Urinary bladder (tissue), 4 donors: Measurements from ENCODE around the gene GPR33. TPM values are rescaled to one million over a fixed set of nuclear protein-coding genes. Genes with fewer than 3 reads are reported as not detected.
"Not testable (repeated sequence)": the region's sequence is repeated elsewhere in the genome, so short reads cannot be mapped to it uniquely, and the experiment has no call there.

Source experiments
- DNase-seq: peaks from one replicate; pipeline ENCODE4 v3.0.0-alpha.2; 2015; ENCODE audit errors: extremely low spot score
- H3K27ac ChIP-seq: one replicate; pipeline ENCODE4 v1.5.1; 2013; ENCODE audit warnings: low read depth, mild to moderate bottlenecking, moderate library complexity
- H3K36me3 ChIP-seq: one replicate; pipeline ENCODE4 v1.6.1; 2013; ENCODE audit warnings: mild to moderate bottlenecking, moderate library complexity; ENCODE audit not compliant: insufficient read depth
- H3K4me1 ChIP-seq: one replicate; pipeline ENCODE4 v1.6.1; 2013; ENCODE audit warnings: mild to moderate bottlenecking, moderate library complexity; ENCODE audit not compliant: insufficient read depth
- H3K4me3 ChIP-seq: one replicate; pipeline ENCODE4 v1.5.1; 2013; ENCODE audit warnings: low read depth, low read length
- WGBS: extraction: QIAGEN DNeasy Blood & Tissue Kit; methylation state at CpG from one replicate; pipeline ENCODE4 v1.1.7; 2013; 5-methylcytosine and 5-hydroxymethylcytosine counted together
- polyA plus RNA-seq: library from polyadenylated mRNA; stranded (reverse); fragments of 200-250 nt; gene quantifications from one replicate; pipeline ENCODE4 v1.2.3, GENCODE V29; 2013
- total RNA-seq: library from RNA; depleted of rRNA; stranded (reverse); fragments of >200 nt; gene quantifications from one replicate; pipeline ENCODE4 v1.2.3, GENCODE V29; 2014
- donor health status: healthy with polysubstance abuse.
- donor health status: healthy.

The GPR33 gene
- total and polyA plus RNA-seq, 2 donors, result not detected

DNA sequence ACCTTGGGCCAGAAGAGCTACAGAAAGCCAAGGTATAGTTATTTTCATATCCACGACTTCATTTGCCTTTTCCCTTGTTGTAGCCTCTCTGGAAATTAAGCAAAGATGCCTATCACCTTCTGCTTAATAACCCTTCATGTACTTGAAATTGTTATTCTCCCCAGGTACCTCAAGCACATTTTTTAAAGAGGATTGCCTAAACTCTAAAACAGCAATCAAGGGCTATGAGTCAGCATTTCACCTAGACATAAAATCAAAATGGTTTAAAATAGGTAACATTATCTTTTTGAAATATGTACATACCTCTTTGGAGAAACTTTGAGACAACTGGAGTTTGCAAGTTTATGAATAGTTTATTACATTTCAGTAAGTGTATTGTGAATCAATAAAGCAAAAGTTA is 42.1 kb downstream of the GPR33 start:
- Histone ChIP-seq H3K4me1 (no peaks in the 10 kb centered on the region), H3K4me3 (no peak overlapping the region), H3K27ac (no peak overlapping the region), H3K36me3 (peaks cover 1% of the 10 kb centered on the region)
- 92% methylated on average over 1 of the region's 1 CpG for WGBS
- DNase-seq, result no peak

DNA sequence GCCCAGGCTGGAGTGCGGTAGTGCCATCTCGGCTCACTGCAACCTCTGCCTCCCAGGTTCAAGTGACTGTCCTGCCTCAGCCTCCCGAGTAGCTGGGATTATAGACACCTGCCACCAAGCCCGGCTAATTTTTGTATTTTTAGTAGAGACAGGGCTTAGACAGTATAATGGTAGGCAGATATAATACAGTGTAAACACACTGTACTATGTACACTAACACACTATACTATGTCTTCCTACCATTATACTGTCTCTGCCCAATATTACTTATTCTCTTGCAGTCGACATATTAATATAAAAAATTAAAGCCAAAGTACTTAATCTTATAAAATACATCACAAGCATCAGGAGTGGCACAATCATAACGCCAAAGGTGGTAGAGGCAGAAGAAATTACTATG is 45.6 kb downstream of the GPR33 start:
- no peaks in the 10 kb centered on the region for H3K4me1 ChIP-seq
- H3K27ac ChIP-seq, result no peak overlapping the region
- no peak overlapping the region for H3K4me3 ChIP-seq
- H3K36me3 ChIP-seq, result peaks cover 1% of the 10 kb centered on the region
- no peak for DNase-seq
- 77% methylated on average over 6 of the region's 6 CpGs for WGBS

DNA sequence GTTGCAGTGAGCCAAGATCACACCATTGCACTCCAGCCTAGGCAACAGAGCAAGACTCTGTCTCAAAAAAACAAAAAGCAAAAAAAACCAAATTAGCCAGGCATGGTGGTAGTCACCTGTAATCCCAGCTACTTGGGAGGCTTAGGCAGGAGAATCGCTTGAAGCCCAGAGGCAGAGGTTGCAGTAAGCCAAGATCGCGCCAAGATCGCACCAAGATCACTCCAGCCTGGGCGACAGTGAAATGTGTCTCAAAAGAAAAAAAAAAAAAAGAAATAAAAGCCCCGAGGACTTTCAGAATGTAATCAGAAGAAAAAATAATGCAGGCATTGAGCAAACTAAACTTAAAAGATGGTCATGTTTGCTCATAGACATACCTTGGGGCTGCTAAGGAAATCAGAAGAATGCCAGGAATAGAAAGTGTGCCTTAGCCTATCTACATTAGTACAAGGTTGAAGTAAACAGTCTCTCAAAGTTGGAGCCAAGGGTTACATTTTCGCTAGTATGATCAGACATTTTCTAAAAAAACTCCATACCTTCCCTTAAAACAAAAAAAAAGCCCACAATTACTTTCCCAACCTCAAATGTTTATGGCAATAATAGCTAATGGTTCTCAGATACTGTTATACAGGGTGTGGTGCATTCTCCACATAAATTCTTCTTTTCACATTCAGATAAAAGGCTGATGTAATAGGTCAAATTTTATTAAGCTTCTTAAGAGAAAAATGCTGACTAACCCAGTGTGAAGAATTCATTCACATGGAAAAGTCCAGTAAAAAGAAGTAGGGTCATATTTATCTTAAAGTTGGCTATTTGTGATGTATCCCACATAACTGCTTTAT is 46.3 kb downstream of the GPR33 start:
- DNase-seq, result no peak
- no peak overlapping the region for H3K27ac ChIP-seq

DNA sequence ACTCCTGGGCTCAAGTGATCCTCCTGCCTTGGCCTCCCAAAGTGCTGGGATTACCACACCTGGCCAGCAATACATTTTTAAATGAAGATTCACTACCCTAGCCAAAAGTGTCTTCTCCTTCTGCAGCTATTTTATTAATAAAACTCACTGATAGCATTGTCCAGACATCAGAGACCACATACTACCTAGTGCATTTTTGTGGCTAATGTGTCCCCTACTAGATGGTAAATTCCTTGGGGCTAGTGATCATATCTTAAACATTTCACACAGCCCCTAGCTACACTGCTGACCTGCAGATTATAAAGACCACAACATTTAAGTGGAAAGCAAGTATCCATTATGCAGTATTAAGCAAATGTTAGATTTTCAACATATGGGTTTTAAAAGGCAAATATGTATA is 47.6 kb downstream of the GPR33 start:
- Histone ChIP-seq H3K4me1 (no peaks in the 10 kb centered on the region), H3K36me3 (no peaks in the 10 kb centered on the region), H3K27ac (no peak overlapping the region), H3K4me3 (no peak overlapping the region)
- DNase-seq, result no peak

More for the DNA sequence above, 46.3 kb downstream of the GPR33 start:
- Histone ChIP-seq H3K4me3 (no peak overlapping the region), H3K4me1 (no peaks in the 10 kb centered on the region), H3K36me3 (peaks cover 1% of the 10 kb centered on the region)
- WGBS, result 59% methylated on average over 7 of the region's 7 CpGs

DNA sequence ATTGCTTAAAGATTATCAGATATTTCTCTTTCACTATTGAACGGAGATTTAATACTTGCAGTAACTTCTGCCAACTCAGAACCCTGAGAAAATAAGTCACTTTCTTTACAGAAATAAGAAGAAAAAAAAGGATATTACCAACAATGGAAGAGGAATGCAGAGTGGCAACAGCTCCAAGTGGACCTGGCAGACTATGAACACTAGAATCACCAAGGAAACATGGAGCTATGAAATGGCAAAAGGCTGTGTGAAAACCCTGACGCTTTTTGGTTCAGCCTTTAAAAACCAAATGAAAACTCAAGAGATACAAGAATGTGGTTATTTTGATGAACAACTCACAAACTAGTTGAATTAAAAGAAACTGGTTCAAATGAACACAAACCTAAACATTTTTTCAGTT is 48.3 kb downstream of the GPR33 start:
- Histone ChIP-seq H3K4me3 (no peak overlapping the region), H3K36me3 (no peaks in the 10 kb centered on the region), H3K4me1 (no peaks in the 10 kb centered on the region), H3K27ac (no peak overlapping the region)
- 77% methylated on average over 2 of the region's 2 CpGs for WGBS
- no peak for DNase-seq

DNA sequence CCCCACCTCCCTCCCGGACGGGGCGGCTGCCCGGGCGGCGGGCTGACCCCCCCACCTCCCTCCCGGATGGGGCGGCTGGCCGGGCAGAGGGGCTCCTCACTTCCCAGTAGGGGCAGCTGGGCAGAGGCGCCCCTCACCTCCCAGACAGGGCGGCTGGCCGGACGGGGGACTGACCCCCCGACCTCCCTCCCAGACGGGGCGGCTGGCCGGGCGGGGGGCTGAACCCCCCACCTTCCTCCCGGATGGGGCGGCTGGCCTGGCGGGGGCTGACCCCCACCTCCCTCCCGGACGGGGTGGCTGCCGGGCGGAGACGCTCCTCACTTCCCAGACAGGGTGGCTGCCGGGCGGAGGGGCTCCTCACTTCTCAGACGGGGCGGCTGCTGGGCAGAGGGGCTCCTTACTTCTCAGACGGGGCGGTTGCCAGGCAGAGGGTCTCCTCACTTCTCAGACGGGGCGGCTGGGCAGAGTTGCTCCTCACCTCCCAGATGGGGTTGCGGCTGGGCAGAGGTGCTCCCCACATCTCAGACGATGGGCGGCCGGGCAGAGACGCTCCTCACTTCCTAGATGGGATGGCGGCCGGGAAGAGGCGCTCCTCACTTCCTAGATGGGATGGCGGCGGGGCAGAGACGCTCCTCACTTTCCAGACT is 50.7 kb downstream of the GPR33 start:
- not testable (repeated sequence) for H3K36me3 ChIP-seq, H3K4me3 ChIP-seq, H3K27ac ChIP-seq, DNase-seq, H3K4me1 ChIP-seq
- 92% methylated on average over 35 of the region's 45 CpGs for WGBS

DNA sequence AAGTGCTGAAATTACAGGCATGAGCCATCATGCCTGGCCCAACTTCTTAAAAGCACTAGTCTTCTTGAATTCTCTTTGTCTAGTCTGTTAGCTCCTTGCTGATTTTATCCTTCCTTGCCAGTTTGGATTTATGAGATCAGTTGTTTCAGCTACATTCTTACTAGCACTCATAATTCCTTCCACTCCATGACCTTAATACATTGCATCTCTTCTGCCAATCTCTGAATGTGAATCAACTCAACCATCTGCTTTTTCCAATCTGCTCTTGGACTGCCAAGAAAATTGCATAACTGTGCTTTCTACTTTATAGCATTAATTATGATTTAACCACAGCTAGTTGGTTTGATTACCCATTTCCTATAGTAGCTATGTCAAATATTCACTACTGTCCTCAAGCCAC is 52.6 kb downstream of the GPR33 start:
- Histone ChIP-seq H3K36me3 (no peaks in the 10 kb centered on the region), H3K27ac (no peak overlapping the region), H3K4me3 (no peak overlapping the region), H3K4me1 (no peaks in the 10 kb centered on the region)
- no peak for DNase-seq

Other genes starting within 250 kb of the GPR33 start
- 74.8 TPM for gene HEATR5A, start 67.5 kb downstream of the GPR33 start, total RNA-seq
- gene HEATR5A, start 67.5 kb downstream of the GPR33 start, polyA plus RNA-seq, result 12.0 TPM
- gene DTD2, start 30.5 kb downstream of the GPR33 start, total RNA-seq, result 39.1 TPM
- gene DTD2, start 30.5 kb downstream of the GPR33 start, polyA plus RNA-seq, result 13.6 TPM
- gene NUBPL, start 73.4 kb upstream of the GPR33 start, total RNA-seq, result 24.6 TPM
- 7.2 TPM for gene NUBPL, start 73.4 kb upstream of the GPR33 start, polyA plus RNA-seq